8988T (cell line): ENCODE results near the gene CALHM5.

Source experiments
- DNase-seq: peaks from one replicate; pipeline ENCODE4 v3.0.0; 2011

The CALHM5 gene

GRCh38 chr6:116508527-116508926 lies 2.9 kb upstream of the CALHM5 start:
- DNase-seq: no peak

GRCh38 chr6:116512111-116512559 lies 696 bp downstream of the CALHM5 start:
- DNase-seq: no peak

- DNase-seq: no peak
Observed at GRCh38 chr6:116512734-116513133, 1.3 kb downstream of the CALHM5 start.

- DNase-seq: no peak
Observed at GRCh38 chr6:116513224-116513875, 1.9 kb downstream of the CALHM5 start.

GRCh38 chr6:116514111-116514510 lies 2.7 kb downstream of the CALHM5 start:
- DNase-seq: no peak

- DNase-seq: no peak
Observed at GRCh38 chr6:116515141-116515540, 3.7 kb downstream of the CALHM5 start.

- DNase-seq: no peak
Observed at GRCh38 chr6:116518621-116519368, 7.4 kb downstream of the CALHM5 start.

GRCh38 chr6:116522896-116523295 lies 11.5 kb downstream of the CALHM5 start:
- DNase-seq: no peak

- DNase-seq: no peak
Observed at GRCh38 chr6:116524236-116524635, 12.8 kb downstream of the CALHM5 start.

GRCh38 chr6:116528133-116528532 lies 16.7 kb downstream of the CALHM5 start:
- DNase-seq: no peak

- no peak for DNase-seq
Observed at GRCh38 chr6:116528780-116529179, 17.3 kb downstream of the CALHM5 start.

- DNase-seq: no peak
Observed at GRCh38 chr6:116529466-116530290, 18.2 kb downstream of the CALHM5 start.

GRCh38 chr6:116530436-116530835 lies 19.0 kb downstream of the CALHM5 start:
- no peak for DNase-seq

- DNase-seq: peak; percentile 17
Observed at GRCh38 chr6:116531675-116532570, 20.5 kb downstream of the CALHM5 start.

- no peak for DNase-seq
Observed at GRCh38 chr6:116533233-116533957, 22.0 kb downstream of the CALHM5 start.

- no peak for DNase-seq
Observed at GRCh38 chr6:116535109-116535508, 23.7 kb downstream of the CALHM5 start.

GRCh38 chr6:116536216-116536621 lies 24.8 kb downstream of the CALHM5 start:
- no peak for DNase-seq

GRCh38 chr6:116542426-116542825 lies 31.0 kb downstream of the CALHM5 start:
- DNase-seq: no peak

- DNase-seq: no peak
Observed at GRCh38 chr6:116543149-116543548, 31.7 kb downstream of the CALHM5 start.

- no peak for DNase-seq
Observed at GRCh38 chr6:116545651-116546050, 34.2 kb downstream of the CALHM5 start, which contains the start of gene TRAPPC3L. Gene TRAPPC3L (minus strand): TSS chr6:116545684. CDS start chr6:116545514, 170 bp downstream.

GRCh38 chr6:116547358-116547757 lies 35.9 kb downstream of the CALHM5 start:
- DNase-seq: no peak

GRCh38 chr6:116550796-116551195 lies 39.4 kb downstream of the CALHM5 start:
- DNase-seq: no peak
